ENCODE results near the gene LHPP.
A peak's percentile ranks its signal among the peaks of the same experiment; 100 is the strongest.

LHPP gene

GRCh38 chr10:124611738-124612137, 150.1 kb downstream of the LHPP start:
- peak; percentile 27 to 43 for DNase-seq

- DNase-seq = peak in 1 of 2 experiments; percentile 18
Measured at GRCh38 chr10:124612611-124613498, 151.2 kb downstream of the LHPP start.

- DNase-seq = peak; percentile 73 to 82
Measured at GRCh38 chr10:124614003-124614659, 152.5 kb downstream of the LHPP start.

- DNase-seq = no peak
Measured at GRCh38 chr10:124615259-124615658, 153.6 kb downstream of the LHPP start.

- DNase-seq = no peak
Measured at GRCh38 chr10:124616040-124616835, 154.6 kb downstream of the LHPP start.

- no peak for DNase-seq
Measured at GRCh38 chr10:124616836-124617130, 155.2 kb downstream of the LHPP start.

GRCh38 chr10:124618470-124619073, 156.9 kb downstream of the LHPP start:
- no peak for DNase-seq

- no peak for DNase-seq
Measured at GRCh38 chr10:124619195-124619594, 157.6 kb downstream of the LHPP start.

- DNase-seq = no peak
Measured at GRCh38 chr10:124619802-124620490, 158.3 kb downstream of the LHPP start.

GRCh38 chr10:124621637-124622036, 160.0 kb downstream of the LHPP start:
- DNase-seq = no peak

GRCh38 chr10:124622158-124622557, 160.5 kb downstream of the LHPP start:
- no peak for DNase-seq

GRCh38 chr10:124622866-124623536, 161.4 kb downstream of the LHPP start:
- no peak for DNase-seq

- DNase-seq = no peak
Measured at GRCh38 chr10:124624006-124624405, 162.4 kb downstream of the LHPP start.

- DNase-seq = no peak
Measured at GRCh38 chr10:124624466-124624865, 162.8 kb downstream of the LHPP start.

GRCh38 chr10:124624895-124625294, 163.3 kb downstream of the LHPP start:
- no peak for DNase-seq

- no peak for DNase-seq
Measured at GRCh38 chr10:124625831-124626238, 164.2 kb downstream of the LHPP start.

- peak; percentile 62 to 74 for DNase-seq
Measured at GRCh38 chr10:124626759-124627380, 165.2 kb downstream of the LHPP start.

- DNase-seq = no peak
Measured at GRCh38 chr10:124627866-124628675, 166.4 kb downstream of the LHPP start.

GRCh38 chr10:124628676-124629021, 167.0 kb downstream of the LHPP start:
- DNase-seq = no peak

- no peak for DNase-seq
Measured at GRCh38 chr10:124629415-124629814, 167.8 kb downstream of the LHPP start.

- DNase-seq = no peak
Measured at GRCh38 chr10:124629842-124630241, 168.2 kb downstream of the LHPP start.
